Subcutaneous adipose tissue (tissue), 4 donors: ENCODE measurements around the gene LONRF2. TPM values are rescaled to one million over a fixed set of nuclear protein-coding genes. Genes with fewer than 3 reads are reported as not detected.

Experiments used
- CTCF ChIP-seq: fragments of 450-650 bp; IDR thresholded peaks from one replicate; pipeline ENCODE4 v1.5.1; 2016; ENCODE audit warnings: low read depth, mild to moderate bottlenecking, control low read depth, antibody characterized with exemption, moderate library complexity
- total RNA-seq, 4 donors: library from RNA; depleted of rRNA; stranded (reverse); fragments of >200 nt; gene quantifications; one replicate each; pipeline ENCODE4 v1.1.0, GENCODE V29; 2016

LONRF2 gene
- total RNA-seq, 4 donors from 2014 or later = 1.3 to 9.3 (median 3.5) TPM

- TF ChIP-seq CTCF = no peak
These were observed 84.5 kb downstream of the LONRF2 start for GRCh38 chr2:100237770-100238169.

- TF ChIP-seq CTCF = no peak
These were observed 85.1 kb downstream of the LONRF2 start for GRCh38 chr2:100237163-100237562.

- TF ChIP-seq CTCF = no peak
These were observed 86.1 kb downstream of the LONRF2 start for GRCh38 chr2:100236166-100236565.

- no peak for TF ChIP-seq CTCF
These were observed 86.7 kb downstream of the LONRF2 start for GRCh38 chr2:100235581-100235980.

GRCh38 chr2:100235098-100235497 lies 87.2 kb downstream of the LONRF2 start:
- TF ChIP-seq CTCF = no peak

GRCh38 chr2:100234141-100234540 lies 88.2 kb downstream of the LONRF2 start:
- no peak for TF ChIP-seq CTCF

GRCh38 chr2:100233061-100233460 lies 89.2 kb downstream of the LONRF2 start:
- no peak for TF ChIP-seq CTCF

- no peak for TF ChIP-seq CTCF
These were observed 91.5 kb downstream of the LONRF2 start for GRCh38 chr2:100230754-100231153.
